CD14-positive monocyte (primary cell): ENCODE measurements around the gene EMID1. TPM values are rescaled to one million over a fixed set of nuclear protein-coding genes. Genes with fewer than 3 reads are reported as not detected.

ENCODE experiments used
- DNase-seq, 3 donors: peaks; one replicate each; pipeline ENCODE4 v3.0.0-alpha.2; 2011 to 2022
- H2AFZ ChIP-seq: 2 replicates; pipeline ENCODE4 v1.6.0; 2012; ENCODE audit warnings: mild to moderate bottlenecking, low read depth, low read length, inconsistent platforms; ENCODE audit not compliant: insufficient read depth, poor library complexity, severe bottlenecking
- H3K27ac ChIP-seq, 2 donors: 1 replicate in 1 of 2; 2 replicates in 1 of 2; pipeline ENCODE4 v1.5.1; 2012 to 2013; ENCODE audit warnings: low read length in 2 of 2, control low read depth in 1 of 2, inconsistent platforms in 1 of 2, low read depth in 1 of 2, mild to moderate bottlenecking in 1 of 2
- H3K27me3 ChIP-seq, 2 donors: one replicate each; pipeline versions ENCODE4 v1.6.0 to v1.6.1; 2011 to 2013; ENCODE audit warnings: low read length in 2 of 2; ENCODE audit not compliant: control insufficient read depth in 2 of 2, insufficient read depth in 2 of 2
- H3K36me3 ChIP-seq, 2 donors: replicated peaks in 1 of 2; 1 replicate in 1 of 2; 2 replicates in 1 of 2; pipeline versions ENCODE4 v1.5.1 to v1.6.1; 2012 to 2013; ENCODE audit warnings: low read length in 2 of 2, control low read depth in 1 of 2, inconsistent platforms in 1 of 2, mild to moderate bottlenecking in 1 of 2; ENCODE audit not compliant: insufficient read depth in 2 of 2, control insufficient read depth in 1 of 2
- H3K4me1 ChIP-seq, 2 donors: 1 replicate in 1 of 2; 2 replicates in 1 of 2; pipeline versions ENCODE4 v1.5.1 to v1.6.1; 2012 to 2013; ENCODE audit warnings: low read length in 2 of 2, control low read depth in 1 of 2, inconsistent platforms in 1 of 2, mild to moderate bottlenecking in 1 of 2, moderate library complexity in 1 of 2; ENCODE audit not compliant: insufficient read depth in 2 of 2, control insufficient read depth in 1 of 2
- H3K4me2 ChIP-seq: replicated peaks from 2 replicates; pipeline ENCODE3; 2012; ENCODE audit warnings: low read length, moderate library complexity, mild to moderate bottlenecking; ENCODE audit not compliant: poor library complexity, severe bottlenecking; ENCODE audit errors: extremely low read depth
- H3K4me3 ChIP-seq, 3 experiments: fragments of 200-600 bp in 1 of 3; sonication (generic) in 1 of 3; replicated peaks in 1 of 3; 1 replicate in 2 of 3; 2 replicates in 1 of 3; pipeline ENCODE4 v1.5.1; 2011 to 2013; ENCODE audit warnings: low read length in 3 of 3, mild to moderate bottlenecking in 3 of 3, control low read depth in 2 of 3, low read depth in 2 of 3, inconsistent platforms in 1 of 3, moderate library complexity in 1 of 3
- H3K79me2 ChIP-seq: 2 replicates; pipeline ENCODE4 v1.6.0; 2012; ENCODE audit warnings: mild to moderate bottlenecking, control low read depth, inconsistent platforms, low read length, moderate library complexity; ENCODE audit not compliant: insufficient read depth
- H3K9ac ChIP-seq: 2 replicates; pipeline ENCODE4 v1.6.0; 2017; ENCODE audit warnings: low read length, mild to moderate bottlenecking; ENCODE audit not compliant: insufficient read depth, poor library complexity, severe bottlenecking
- H3K9me3 ChIP-seq, 2 donors: replicated peaks in 1 of 2; 1 replicate in 1 of 2; 2 replicates in 1 of 2; pipeline versions ENCODE4 v1.5.1 to v1.6.1; 2012 to 2013; ENCODE audit warnings: low read length in 2 of 2, control low read depth in 1 of 2; ENCODE audit not compliant: control insufficient read depth in 1 of 2, insufficient read depth in 1 of 2
- H4K20me1 ChIP-seq: 2 replicates; pipeline ENCODE4 v1.6.0; 2012; ENCODE audit warnings: mild to moderate bottlenecking, low read length, control low read depth, moderate library complexity; ENCODE audit not compliant: insufficient read depth
- H3K27ac Mint-ChIP-seq, 7 donors: one replicate each; pipeline ENCODE4 v1.8.0; 2020; ENCODE audit warnings: mild to moderate bottlenecking in 7 of 7, mixed read lengths in 7 of 7, moderate library complexity in 6 of 7, inconsistent platforms in 2 of 7
- H3K27me3 Mint-ChIP-seq, 3 donors: one replicate each; pipeline ENCODE4 v1.8.0; 2021 to 2022; ENCODE audit warnings: low read depth in 3 of 3, mild to moderate bottlenecking in 3 of 3, mixed read lengths in 3 of 3, moderate library complexity in 3 of 3, inconsistent platforms in 1 of 3
- H3K36me3 Mint-ChIP-seq, 2 donors: one replicate each; pipeline ENCODE4 v1.8.0; 2020; ENCODE audit warnings: mixed read lengths in 2 of 2, inconsistent platforms in 1 of 2, mild to moderate bottlenecking in 1 of 2
- H3K4me1 Mint-ChIP-seq: one replicate; pipeline ENCODE4 v1.8.0; 2020; ENCODE audit warnings: mild to moderate bottlenecking, mixed read lengths
- H3K4me3 Mint-ChIP-seq, 2 donors: one replicate each; pipeline ENCODE4 v1.8.0; 2020; ENCODE audit warnings: mild to moderate bottlenecking in 2 of 2, mixed read lengths in 2 of 2, moderate library complexity in 1 of 2
- H3K9me3 Mint-ChIP-seq, 7 donors: one replicate each; pipeline ENCODE4 v1.8.0; 2020 to 2022; ENCODE audit warnings: mixed read lengths in 7 of 7, mild to moderate bottlenecking in 6 of 7, moderate library complexity in 6 of 7, inconsistent platforms in 2 of 7
- CTCF ChIP-seq: fragments of 200-600 bp; IDR thresholded peaks from one replicate; pipeline ENCODE4 v1.8.0; 2022; ENCODE audit warnings: antibody characterized with exemption, mild to moderate bottlenecking
- WGBS: methylation state at CpG from one replicate; pipeline ENCODE4 v1.1.5; 2013; ENCODE audit warnings: missing lambda C conversion rate; ENCODE audit not compliant: insufficient coverage; 5-methylcytosine and 5-hydroxymethylcytosine counted together
- intact Hi-C, 2 donors: fragments of 100-400 bp; cut with micrococcal nuclease; formaldehyde crosslinking; loops; one replicate each; pipeline versions ENCODE4 v1.15.0 to v1.15.1; 2023
- polyA plus RNA-seq, 3 donors: library from polyadenylated mRNA; depleted of rRNA in 1 of 3; unstranded in 2 of 3; stranded (reverse) in 1 of 3; fragments of 300-500 nt in 2 of 3; fragments of >200 nt in 1 of 3; fragmentation: Illumina TruSeq in 2 of 3; gene quantifications; 1 replicate in 2 of 3; 2 replicates in 1 of 3; pipeline ENCODE4 v1.2.3, GENCODE V29; 2012 to 2021

Gene EMID1
- polyA plus RNA-seq, 3 donors: not detected

- no peak for TF ChIP-seq CTCF
- H3K4me3 Mint-ChIP-seq: peak overlapping the region; percentile 73 to 84
- H3K9ac ChIP-seq: peak overlapping the region; percentile 9
- intact Hi-C loops: no loop called here
- no peaks in the 10 kb centered on the region for H3K36me3 ChIP-seq
- H3K9me3 ChIP-seq: no peaks in the 10 kb centered on the region
- H2AFZ ChIP-seq: peak overlapping the region; percentile 30
- peak; percentile 14 to 88 (median 45) for DNase-seq
- no peaks in the 10 kb centered on the region for H4K20me1 ChIP-seq
- no peak overlapping the region for H3K27ac ChIP-seq
- 22% methylated on average over 12 of the region's 22 CpGs for WGBS
- peak overlapping the region in 4 of 7 donors; percentile 37 to 87 (median 66) for H3K27ac Mint-ChIP-seq
- peaks cover 0 to 5% (median 0%) of the 10 kb centered on the region in 7 donors for H3K9me3 Mint-ChIP-seq
- H3K4me2 ChIP-seq: peak overlapping the region; percentile 45
- peaks cover 10 to 11% of the 10 kb centered on the region in 2 donors for H3K4me1 ChIP-seq
- no peaks in the 10 kb centered on the region for H3K79me2 ChIP-seq
- peaks cover 15% of the 10 kb centered on the region for H3K4me1 Mint-ChIP-seq
- H3K27me3 ChIP-seq: peaks cover 0 to 6% of the 10 kb centered on the region in 2 donors
- H3K4me3 ChIP-seq: peak overlapping the region in 1 of 3 experiments; percentile 45
- H3K36me3 Mint-ChIP-seq: no peaks in the 10 kb centered on the region
- peaks cover 22 to 38% (median 33%) of the 10 kb centered on the region in 3 donors for H3K27me3 Mint-ChIP-seq
Observed at GRCh38 chr22:29167032-29167911, 38.4 kb upstream of the EMID1 start.

DNA sequence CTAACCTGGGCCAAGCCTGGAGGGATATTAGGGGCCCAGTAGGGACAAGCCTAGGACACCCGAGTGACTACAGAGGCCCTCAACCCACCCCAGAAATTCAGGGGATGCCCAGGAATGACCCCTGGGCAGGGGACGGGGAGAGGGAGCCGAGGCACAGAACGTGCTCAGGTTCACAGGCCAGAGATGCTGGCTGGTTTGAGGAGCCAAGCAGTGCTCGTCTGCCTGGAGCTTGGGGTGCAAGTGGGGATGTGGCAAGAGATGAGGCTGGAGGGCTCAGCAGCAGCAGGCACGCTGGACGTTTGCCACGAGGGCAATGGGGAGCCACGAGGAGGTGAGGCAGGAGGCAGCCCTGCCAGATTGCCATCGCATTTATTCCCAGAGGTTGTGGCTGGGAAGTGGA, 34.0 kb upstream of the EMID1 start:
- intact Hi-C loops: no loop called here
- H3K27ac ChIP-seq: no peak overlapping the region
- Mint-ChIP-seq H3K9me3 (peaks cover 10 to 30% (median 20%) of the 10 kb centered on the region in 7 donors), H3K27ac (peak overlapping the region in 1 of 7 donors; percentile 2), H3K36me3 (no peaks in the 10 kb centered on the region), H3K4me1 (peaks cover 11% of the 10 kb centered on the region), H3K27me3 (peaks cover 9 to 22% (median 18%) of the 10 kb centered on the region in 3 donors), H3K4me3 (no peak overlapping the region)
- peaks cover 0 to 3% of the 10 kb centered on the region in 2 donors for H3K27me3 ChIP-seq
- 93% methylated on average over 9 of the region's 10 CpGs for WGBS
- no peak for DNase-seq
- H4K20me1 ChIP-seq: no peaks in the 10 kb centered on the region
- no peak overlapping the region for H3K9ac ChIP-seq
- H3K9me3 ChIP-seq: peaks cover 10 to 13% of the 10 kb centered on the region in 2 donors
- H3K4me3 ChIP-seq: no peak overlapping the region
- H3K36me3 ChIP-seq: no peaks in the 10 kb centered on the region
- no peak overlapping the region for H3K4me2 ChIP-seq
- TF ChIP-seq CTCF: no peak
- no peak overlapping the region for H2AFZ ChIP-seq
- no peaks in the 10 kb centered on the region for H3K79me2 ChIP-seq
- peaks cover 10 to 11% of the 10 kb centered on the region in 2 donors for H3K4me1 ChIP-seq
